HepG2 (cell line): ENCODE results near the gene CCDC38. TPM values are rescaled to one million over a fixed set of nuclear protein-coding genes. Genes with fewer than 3 reads are reported as not detected.

ENCODE experiments used
- GATA4 ChIP-seq: sonication (generic); IDR thresholded peaks from 2 replicates; pipeline ENCODE4 v1.6.1; 2016; ENCODE audit warnings: antibody characterized with exemption, low read depth, borderline replicate concordance
- HOXA9 ChIP-seq: sonication (generic); formaldehyde crosslinking; IDR thresholded peaks from 2 replicates; pipeline ENCODE4 v1.8.1; 2022; ENCODE audit warnings: missing genetic modification reagents, mild to moderate bottlenecking, moderate library complexity, borderline replicate concordance
- PCBP1 ChIP-seq: fragments of 200-400 bp; formaldehyde crosslinking; IDR thresholded peaks from 2 replicates; pipeline ENCODE4 v1.6.1; 2017; ENCODE audit warnings: mild to moderate bottlenecking, low read depth, low read length, borderline replicate concordance
- PHF20 ChIP-seq: sonication (generic); formaldehyde crosslinking; IDR thresholded peaks from 2 replicates; pipeline ENCODE4 v1.5.0; 2020; ENCODE audit warnings: mild to moderate bottlenecking, missing genetic modification reagents
- SAP130 ChIP-seq: IDR thresholded peaks from 2 replicates; pipeline ENCODE4 v1.6.1; 2016; ENCODE audit warnings: low read depth
- SP5 ChIP-seq: IDR thresholded peaks from 2 replicates; pipeline ENCODE4 v1.6.1; 2016; ENCODE audit warnings: low read depth, borderline replicate concordance
- TBX2 ChIP-seq: sonication (generic); formaldehyde crosslinking; IDR thresholded peaks from 2 replicates; pipeline ENCODE4 v1.5.0; 2020; ENCODE audit warnings: missing genetic modification reagents, mild to moderate bottlenecking, borderline replicate concordance
- TRIM24 ChIP-seq: sonication (generic); formaldehyde crosslinking; IDR thresholded peaks from 2 replicates; pipeline ENCODE4 v1.8.0; 2022; ENCODE audit warnings: mild to moderate bottlenecking, missing genetic modification reagents
- YY1 ChIP-seq: IDR thresholded peaks from 2 replicates; pipeline ENCODE4 v1.6.1; 2011; ENCODE audit warnings: low read length, low read depth, moderate library complexity, mild to moderate bottlenecking; ENCODE audit not compliant: insufficient read depth, insufficient replicate concordance
- ZKSCAN8 ChIP-seq: IDR thresholded peaks from 2 replicates; pipeline ENCODE4 v1.6.1; 2016; ENCODE audit warnings: borderline replicate concordance, missing genetic modification reagents, missing compliant biosample characterization
- ZNF136 ChIP-seq: sonication (generic); formaldehyde crosslinking; IDR thresholded peaks from 2 replicates; pipeline ENCODE4 v1.8.1; 2022; ENCODE audit warnings: low read depth, mild to moderate bottlenecking, moderate library complexity, missing genetic modification reagents
- ZNF589 ChIP-seq: sonication (generic); formaldehyde crosslinking; conservative IDR thresholded peaks from 2 replicates; pipeline ENCODE4 v1.8.0; 2022; ENCODE audit warnings: mild to moderate bottlenecking, moderate library complexity, missing genetic modification reagents
- polyA plus RNA-seq, 8 experiments: library from polyadenylated mRNA; depleted of rRNA in 3 of 8; stranded (reverse) in 7 of 8; unstranded in 1 of 8; fragments of >200 nt; fragmentation: Illumina TruSeq in 4 of 8; extraction: Trizol in 4 of 8; gene quantifications; 2 replicates each; pipeline versions ENCODE4 v1.2.1 to v1.2.3, GENCODE V29; 2011 to 2016; ENCODE audit warnings: low read depth in 4 of 8, missing spikeins in 1 of 8, mixed read lengths in 1 of 8; ENCODE audit not compliant: insufficient read depth in 1 of 8
- total RNA-seq, 5 experiments: library from RNA; depleted of rRNA; stranded (reverse); fragments of >200 nt; fragmentation: Illumina TruSeq; extraction: Trizol; gene quantifications; 2 replicates each; pipeline ENCODE4 v1.2.3, GENCODE V29; 2016; ENCODE audit warnings: low read depth in 1 of 5
- TF ChIP-seq, protein P1 (sequence below): sonication (generic); formaldehyde crosslinking; IDR thresholded peaks from 2 replicates; pipeline ENCODE4; 2020; ENCODE audit warnings: missing genetic modification reagents, mild to moderate bottlenecking, borderline replicate concordance
- TF ChIP-seq, protein P2 (sequence below): sonication (generic); formaldehyde crosslinking; IDR thresholded peaks from 2 replicates; pipeline ENCODE4 v1.4.0; 2020; ENCODE audit warnings: missing genetic modification reagents, borderline replicate concordance
- TF ChIP-seq, protein P3 (sequence below): sonication (generic); formaldehyde crosslinking; IDR thresholded peaks from 2 replicates; pipeline ENCODE4 v1.5.0; 2020; ENCODE audit warnings: missing genetic modification reagents, mild to moderate bottlenecking, borderline replicate concordance
- TF ChIP-seq, protein P4 (sequence below): sonication (generic); formaldehyde crosslinking; conservative IDR thresholded peaks from 2 replicates; pipeline ENCODE4 v1.4.0; 2020; ENCODE audit warnings: missing genetic modification reagents
- TF ChIP-seq, protein P5 (sequence below): IDR thresholded peaks from 2 replicates; pipeline ENCODE4 v1.6.1; 2016; ENCODE audit warnings: missing compliant biosample characterization, missing genetic modification reagents, borderline replicate concordance

Gene CCDC38
- total and polyA plus RNA-seq, 2 of the 13 experiments (the other 11 are each of a cell fraction or from before 2014, with no cell fraction given) = 0.24 to 0.32 TPM

DNA sequence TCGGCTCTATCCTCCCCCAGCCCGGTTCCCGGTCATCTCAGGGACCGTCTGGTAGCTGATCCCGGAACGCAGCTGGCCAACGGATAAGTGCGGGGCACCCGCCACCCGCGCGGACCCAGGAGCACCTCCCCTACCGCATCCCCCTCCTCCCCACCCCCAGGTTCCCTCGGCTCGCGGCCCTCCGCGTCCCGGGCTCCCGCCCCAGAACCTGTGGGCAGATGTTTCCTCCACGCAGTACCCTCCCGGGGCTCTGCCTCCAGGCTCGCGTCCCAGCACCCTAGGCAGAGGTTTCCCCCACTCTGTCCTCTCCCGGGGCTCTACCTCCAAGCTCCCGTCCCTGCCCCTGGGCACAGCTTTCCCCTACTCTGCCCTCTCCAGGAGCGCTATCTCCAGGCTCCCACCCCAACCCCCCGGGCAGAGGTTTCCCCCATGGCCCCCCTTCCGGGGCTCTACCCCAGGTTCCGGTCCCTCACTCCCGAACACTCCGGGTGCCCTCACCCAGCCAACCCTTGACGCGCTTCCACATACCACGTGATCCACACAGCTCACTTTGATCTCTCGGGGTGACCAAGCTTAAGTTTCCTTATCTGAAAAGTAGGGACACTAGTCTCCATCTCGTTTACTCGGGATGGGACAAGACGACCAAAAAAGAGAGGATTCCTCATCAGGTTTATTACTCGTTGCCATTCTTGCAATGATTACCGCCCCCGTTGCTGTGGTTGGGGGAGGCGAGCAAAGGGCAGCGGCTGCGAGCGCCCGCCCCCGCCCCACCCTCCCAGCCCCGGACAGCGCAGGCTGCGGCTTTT, at the start of gene CCDC38 (continued):
- TF ChIP-seq, protein P1, sequence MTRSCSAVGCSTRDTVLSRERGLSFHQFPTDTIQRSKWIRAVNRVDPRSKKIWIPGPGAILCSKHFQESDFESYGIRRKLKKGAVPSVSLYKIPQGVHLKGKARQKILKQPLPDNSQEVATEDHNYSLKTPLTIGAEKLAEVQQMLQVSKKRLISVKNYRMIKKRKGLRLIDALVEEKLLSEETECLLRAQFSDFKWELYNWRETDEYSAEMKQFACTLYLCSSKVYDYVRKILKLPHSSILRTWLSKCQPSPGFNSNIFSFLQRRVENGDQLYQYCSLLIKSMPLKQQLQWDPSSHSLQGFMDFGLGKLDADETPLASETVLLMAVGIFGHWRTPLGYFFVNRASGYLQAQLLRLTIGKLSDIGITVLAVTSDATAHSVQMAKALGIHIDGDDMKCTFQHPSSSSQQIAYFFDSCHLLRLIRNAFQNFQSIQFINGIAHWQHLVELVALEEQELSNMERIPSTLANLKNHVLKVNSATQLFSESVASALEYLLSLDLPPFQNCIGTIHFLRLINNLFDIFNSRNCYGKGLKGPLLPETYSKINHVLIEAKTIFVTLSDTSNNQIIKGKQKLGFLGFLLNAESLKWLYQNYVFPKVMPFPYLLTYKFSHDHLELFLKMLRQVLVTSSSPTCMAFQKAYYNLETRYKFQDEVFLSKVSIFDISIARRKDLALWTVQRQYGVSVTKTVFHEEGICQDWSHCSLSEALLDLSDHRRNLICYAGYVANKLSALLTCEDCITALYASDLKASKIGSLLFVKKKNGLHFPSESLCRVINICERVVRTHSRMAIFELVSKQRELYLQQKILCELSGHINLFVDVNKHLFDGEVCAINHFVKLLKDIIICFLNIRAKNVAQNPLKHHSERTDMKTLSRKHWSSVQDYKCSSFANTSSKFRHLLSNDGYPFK (CRISPR knock-in tag) = peak; percentile 32; the same call in 1 of the 2 replicates
- TF ChIP-seq, protein P2, sequence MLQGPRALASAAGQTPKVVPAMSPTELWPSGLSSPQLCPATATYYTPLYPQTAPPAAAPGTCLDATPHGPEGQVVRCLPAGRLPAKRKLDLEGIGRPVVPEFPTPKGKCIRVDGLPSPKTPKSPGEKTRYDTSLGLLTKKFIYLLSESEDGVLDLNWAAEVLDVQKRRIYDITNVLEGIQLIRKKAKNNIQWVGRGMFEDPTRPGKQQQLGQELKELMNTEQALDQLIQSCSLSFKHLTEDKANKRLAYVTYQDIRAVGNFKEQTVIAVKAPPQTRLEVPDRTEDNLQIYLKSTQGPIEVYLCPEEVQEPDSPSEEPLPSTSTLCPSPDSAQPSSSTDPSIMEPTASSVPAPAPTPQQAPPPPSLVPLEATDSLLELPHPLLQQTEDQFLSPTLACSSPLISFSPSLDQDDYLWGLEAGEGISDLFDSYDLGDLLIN (CRISPR knock-in tag) = no peak
- TF ChIP-seq SP5 (no peak; the same call in 1 of the 2 replicates), TBX2 (CRISPR knock-in tag) (peak; percentile 57), PCBP1 (no peak), SAP130 (peak; percentile 18), HOXA9 (CRISPR knock-in tag) (peak; percentile 80), ZKSCAN8 (CRISPR knock-in tag) (peak; percentile 28; the same call in 1 of the 2 replicates), GATA4 (0 out of 2 replicates have a peak, but pooled peaks have one; percentile 12), TRIM24 (CRISPR knock-in tag) (no peak), ZNF136 (no peak), ZNF589 (peak; percentile 82), YY1 (peak; percentile 50), PHF20 (peak; percentile 65)
- TF ChIP-seq, protein P3, sequence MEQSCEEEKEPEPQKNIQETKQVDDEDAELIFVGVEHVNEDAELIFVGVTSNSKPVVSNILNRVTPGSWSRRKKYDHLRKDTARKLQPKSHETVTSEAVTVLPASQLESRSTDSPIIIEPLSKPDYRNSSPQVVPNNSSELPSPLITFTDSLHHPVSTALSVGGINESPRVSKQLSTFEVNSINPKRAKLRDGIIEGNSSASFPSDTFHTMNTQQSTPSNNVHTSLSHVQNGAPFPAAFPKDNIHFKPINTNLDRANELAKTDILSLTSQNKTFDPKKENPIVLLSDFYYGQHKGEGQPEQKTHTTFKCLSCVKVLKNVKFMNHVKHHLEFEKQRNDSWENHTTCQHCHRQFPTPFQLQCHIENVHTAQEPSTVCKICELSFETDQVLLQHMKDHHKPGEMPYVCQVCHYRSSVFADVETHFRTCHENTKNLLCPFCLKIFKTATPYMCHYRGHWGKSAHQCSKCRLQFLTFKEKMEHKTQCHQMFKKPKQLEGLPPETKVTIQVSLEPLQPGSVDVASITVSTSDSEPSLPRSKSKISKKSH (CRISPR knock-in tag) = peak; percentile 19; the same call in 1 of the 2 replicates
- TF ChIP-seq, protein P4, sequence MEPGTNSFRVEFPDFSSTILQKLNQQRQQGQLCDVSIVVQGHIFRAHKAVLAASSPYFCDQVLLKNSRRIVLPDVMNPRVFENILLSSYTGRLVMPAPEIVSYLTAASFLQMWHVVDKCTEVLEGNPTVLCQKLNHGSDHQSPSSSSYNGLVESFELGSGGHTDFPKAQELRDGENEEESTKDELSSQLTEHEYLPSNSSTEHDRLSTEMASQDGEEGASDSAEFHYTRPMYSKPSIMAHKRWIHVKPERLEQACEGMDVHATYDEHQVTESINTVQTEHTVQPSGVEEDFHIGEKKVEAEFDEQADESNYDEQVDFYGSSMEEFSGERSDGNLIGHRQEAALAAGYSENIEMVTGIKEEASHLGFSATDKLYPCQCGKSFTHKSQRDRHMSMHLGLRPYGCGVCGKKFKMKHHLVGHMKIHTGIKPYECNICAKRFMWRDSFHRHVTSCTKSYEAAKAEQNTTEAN (CRISPR knock-in tag) = peak; percentile 56; the same call in 1 of the 2 replicates
- TF ChIP-seq, protein P5, sequence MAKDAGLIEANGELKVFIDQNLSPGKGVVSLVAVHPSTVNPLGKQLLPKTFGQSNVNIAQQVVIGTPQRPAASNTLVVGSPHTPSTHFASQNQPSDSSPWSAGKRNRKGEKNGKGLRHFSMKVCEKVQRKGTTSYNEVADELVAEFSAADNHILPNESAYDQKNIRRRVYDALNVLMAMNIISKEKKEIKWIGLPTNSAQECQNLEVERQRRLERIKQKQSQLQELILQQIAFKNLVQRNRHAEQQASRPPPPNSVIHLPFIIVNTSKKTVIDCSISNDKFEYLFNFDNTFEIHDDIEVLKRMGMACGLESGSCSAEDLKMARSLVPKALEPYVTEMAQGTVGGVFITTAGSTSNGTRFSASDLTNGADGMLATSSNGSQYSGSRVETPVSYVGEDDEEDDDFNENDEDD (CRISPR knock-in tag) = peak; percentile 34; the same call in 1 of the 2 replicates
